Measurements from ENCODE around the gene AGFG2. TPM values are rescaled to one million over a fixed set of nuclear protein-coding genes. Genes with fewer than 3 reads are reported as not detected.

AGFG2 gene
- total and polyA plus RNA-seq, 2 of the 13 experiments (the other 11 are each of a cell fraction or from before 2014, with no cell fraction given), result 125 to 132 TPM

- TF ChIP-seq KDM2A (CRISPR knock-in tag; IDR thresholded peaks at IDR 0.05; ENCODE audit: borderline replicate concordance, low read depth), result no peak
- TF ChIP-seq ZBTB10 (CRISPR knock-in tag; IDR thresholded peaks at IDR 0.05; ENCODE audit: borderline replicate concordance), result no peak; the same call in 1 of the 2 replicates
- TF ChIP-seq ZKSCAN1 (IDR thresholded peaks at IDR 0.05; ENCODE audit: low read length), result no peak
- no peak; the same call in 1 of the 2 replicates for TF ChIP-seq TAF1 (CRISPR knock-in tag; IDR thresholded peaks at IDR 0.05)
- no peak for TF ChIP-seq PRDM4 (CRISPR knock-in tag; IDR thresholded peaks at IDR 0.05; ENCODE audit: borderline replicate concordance)
- no peak for TF ChIP-seq ZNF34 (CRISPR knock-in tag; IDR thresholded peaks at IDR 0.05; ENCODE audit: borderline replicate concordance)
- TF ChIP-seq ZNF275 (CRISPR knock-in tag; IDR thresholded peaks at IDR 0.05; ENCODE audit: borderline replicate concordance), result no peak
- peak; percentile 7; the same call in 1 of the 2 replicates for TF ChIP-seq HOMEZ (CRISPR knock-in tag; IDR thresholded peaks at IDR 0.05; ENCODE audit: low read depth)
- TF ChIP-seq HNRNPK (IDR thresholded peaks at IDR 0.05; ENCODE audit: low read depth, low read length, poor library complexity, severe bottlenecking), result no peak
- no peak for TF ChIP-seq SALL2 (CRISPR knock-in tag; IDR thresholded peaks at IDR 0.05)
- no peak for TF ChIP-seq KLF15 (CRISPR knock-in tag; IDR thresholded peaks at IDR 0.05; ENCODE audit: borderline replicate concordance)
- TF ChIP-seq ZBTB4 (CRISPR knock-in tag; IDR thresholded peaks at IDR 0.05; ENCODE audit: borderline replicate concordance), result no peak
- TF ChIP-seq JUN (CRISPR knock-in tag; IDR thresholded peaks at IDR 0.05), result no peak
- peak; percentile 79 for TF ChIP-seq SP5 (CRISPR knock-in tag; IDR thresholded peaks at IDR 0.05; ENCODE audit: borderline replicate concordance, low read depth)
- TF ChIP-seq ZNF317 (CRISPR knock-in tag; IDR thresholded peaks at IDR 0.05), result no peak
- TF ChIP-seq TOPORS (CRISPR knock-in tag; IDR thresholded peaks at IDR 0.05), result no peak
Measured at GRCh38 chr7:100546129-100546925, 7.3 kb downstream of the AGFG2 start (continued).
